Measurements from ENCODE around the gene CGNL1. TPM values are rescaled to one million over a fixed set of nuclear protein-coding genes. Genes with fewer than 3 reads are reported as not detected.

CGNL1 gene
- total RNA-seq, 2 experiments from 2014 or later = not detected

GRCh38 chr15:57387564-57388076 lies 11.3 kb downstream of the CGNL1 start:
- H3K9me3 Mint-ChIP-seq = no peaks in the 10 kb centered on the region
- no peaks in the 10 kb centered on the region for H3K4me1 Mint-ChIP-seq
- DNase-seq = no peak
- H3K36me3 Mint-ChIP-seq = no peaks in the 10 kb centered on the region
- no peaks in the 10 kb centered on the region for H3K27me3 Mint-ChIP-seq
- no peak overlapping the region for H3K27ac Mint-ChIP-seq
- H3K4me3 Mint-ChIP-seq = no peak overlapping the region

GRCh38 chr15:57388464-57388863 lies 12.2 kb downstream of the CGNL1 start:
- Mint-ChIP-seq H3K36me3 (no peaks in the 10 kb centered on the region), H3K9me3 (no peaks in the 10 kb centered on the region), H3K27ac (no peak overlapping the region), H3K4me1 (no peaks in the 10 kb centered on the region), H3K4me3 (no peak overlapping the region), H3K27me3 (no peaks in the 10 kb centered on the region)
- DNase-seq = no peak

GRCh38 chr15:57389991-57390390 lies 13.7 kb downstream of the CGNL1 start:
- H3K4me3 Mint-ChIP-seq = no peak overlapping the region
- H3K9me3 Mint-ChIP-seq = no peaks in the 10 kb centered on the region
- H3K27me3 Mint-ChIP-seq = no peaks in the 10 kb centered on the region
- no peak overlapping the region for H3K27ac Mint-ChIP-seq
- no peaks in the 10 kb centered on the region for H3K4me1 Mint-ChIP-seq
- H3K36me3 Mint-ChIP-seq = no peaks in the 10 kb centered on the region
- DNase-seq = no peak

- no peaks in the 10 kb centered on the region for H3K4me1 Mint-ChIP-seq
- no peaks in the 10 kb centered on the region for H3K27me3 Mint-ChIP-seq
- H3K9me3 Mint-ChIP-seq = no peaks in the 10 kb centered on the region
- DNase-seq = no peak
- no peaks in the 10 kb centered on the region for H3K36me3 Mint-ChIP-seq
- no peak overlapping the region for H3K4me3 Mint-ChIP-seq
- H3K27ac Mint-ChIP-seq = no peak overlapping the region
Measured at GRCh38 chr15:57390583-57390982, 14.3 kb downstream of the CGNL1 start.

DNA sequence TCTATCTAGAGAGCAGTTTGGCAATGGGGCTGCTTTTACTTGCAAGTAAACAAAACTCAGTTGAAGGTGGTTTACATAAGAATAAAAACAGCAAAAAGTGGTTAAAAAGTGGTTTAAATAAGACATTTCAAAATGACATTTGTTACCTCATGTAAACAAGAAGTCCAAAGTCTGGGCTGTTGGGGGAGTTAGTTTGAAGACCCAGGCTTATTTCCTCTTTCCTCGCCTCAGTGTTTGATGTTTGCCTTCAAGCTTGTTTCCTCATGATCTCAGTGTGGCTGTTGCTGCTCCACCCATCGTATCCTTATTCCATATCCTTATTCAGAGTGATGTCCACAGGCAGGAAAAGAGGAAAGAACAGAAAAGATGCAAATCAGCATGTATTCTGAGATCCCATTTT lies 15.2 kb downstream of the CGNL1 start:
- H3K27me3 Mint-ChIP-seq = no peaks in the 10 kb centered on the region
- no peak for DNase-seq
- no peaks in the 10 kb centered on the region for H3K4me1 Mint-ChIP-seq
- H3K36me3 Mint-ChIP-seq = no peaks in the 10 kb centered on the region
- no peak overlapping the region for H3K27ac Mint-ChIP-seq
- H3K4me3 Mint-ChIP-seq = no peak overlapping the region
- H3K9me3 Mint-ChIP-seq = no peaks in the 10 kb centered on the region

DNA sequence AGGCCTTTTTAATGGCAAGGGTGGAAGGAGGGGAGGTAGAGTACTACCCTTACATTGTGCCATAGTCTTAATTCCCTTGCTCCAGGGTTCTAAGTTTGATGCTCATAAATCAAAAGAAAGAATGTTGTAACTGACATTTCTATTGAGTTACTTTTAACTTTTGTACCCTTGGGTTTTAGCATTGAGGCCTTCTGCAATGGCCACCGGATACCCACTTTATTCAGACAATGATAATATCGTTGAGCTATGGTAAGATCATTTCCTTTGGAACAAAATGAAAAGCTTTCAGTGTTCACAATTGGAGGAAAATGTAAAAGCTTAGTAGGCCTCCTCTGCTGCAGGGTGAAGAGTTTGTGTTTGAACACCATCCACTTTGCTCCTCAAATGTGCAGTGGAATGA lies 16.8 kb downstream of the CGNL1 start:
- Mint-ChIP-seq H3K36me3 (no peaks in the 10 kb centered on the region), H3K4me1 (no peaks in the 10 kb centered on the region), H3K27ac (no peak overlapping the region), H3K27me3 (no peaks in the 10 kb centered on the region), H3K4me3 (no peak overlapping the region), H3K9me3 (no peaks in the 10 kb centered on the region)
- DNase-seq = no peak

GRCh38 chr15:57395292-57395691 lies 19.0 kb downstream of the CGNL1 start:
- H3K27ac Mint-ChIP-seq = no peak overlapping the region
- no peaks in the 10 kb centered on the region for H3K9me3 Mint-ChIP-seq
- H3K27me3 Mint-ChIP-seq = no peaks in the 10 kb centered on the region
- no peak overlapping the region for H3K4me3 Mint-ChIP-seq
- H3K4me1 Mint-ChIP-seq = no peaks in the 10 kb centered on the region
- H3K36me3 Mint-ChIP-seq = no peaks in the 10 kb centered on the region
- no peak for DNase-seq

DNA sequence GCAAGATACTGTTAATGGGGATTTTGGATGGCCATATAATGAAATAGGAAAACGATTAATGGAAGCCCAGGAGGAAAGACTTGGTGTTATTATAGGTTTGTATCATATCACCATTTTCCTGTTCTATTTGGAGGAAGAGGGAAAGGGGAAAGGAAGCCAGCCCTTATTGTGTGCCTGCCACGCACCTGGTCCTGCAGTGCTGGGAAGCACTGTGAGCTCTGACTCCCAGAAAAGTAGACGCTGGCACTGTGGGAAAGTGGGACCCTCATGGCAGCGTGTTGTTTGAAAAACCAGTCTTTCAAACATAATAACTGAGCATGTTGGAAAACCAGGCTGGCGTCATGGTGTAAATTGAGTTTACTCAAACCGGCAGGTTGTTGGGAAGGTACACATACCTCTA lies 22.0 kb downstream of the CGNL1 start:
- Mint-ChIP-seq H3K36me3 (no peaks in the 10 kb centered on the region), H3K9me3 (no peaks in the 10 kb centered on the region), H3K27ac (no peak overlapping the region), H3K27me3 (peaks cover 6% of the 10 kb centered on the region), H3K4me3 (no peak overlapping the region), H3K4me1 (no peaks in the 10 kb centered on the region)
- no peak for DNase-seq

GRCh38 chr15:57401546-57401945 lies 25.2 kb downstream of the CGNL1 start:
- Mint-ChIP-seq H3K27me3 (peaks cover 6% of the 10 kb centered on the region), H3K9me3 (no peaks in the 10 kb centered on the region), H3K27ac (no peak overlapping the region), H3K4me3 (no peak overlapping the region), H3K4me1 (no peaks in the 10 kb centered on the region), H3K36me3 (no peaks in the 10 kb centered on the region)
- no peak for DNase-seq

GRCh38 chr15:57403017-57403416 lies 26.7 kb downstream of the CGNL1 start:
- Mint-ChIP-seq H3K36me3 (no peaks in the 10 kb centered on the region), H3K27ac (no peak overlapping the region), H3K9me3 (no peaks in the 10 kb centered on the region), H3K27me3 (peaks cover 6% of the 10 kb centered on the region), H3K4me3 (no peak overlapping the region), H3K4me1 (no peaks in the 10 kb centered on the region)
- no peak for DNase-seq

GRCh38 chr15:57403566-57404325 lies 27.4 kb downstream of the CGNL1 start:
- H3K4me1 Mint-ChIP-seq = no peaks in the 10 kb centered on the region
- H3K4me3 Mint-ChIP-seq = no peak overlapping the region
- H3K36me3 Mint-ChIP-seq = no peaks in the 10 kb centered on the region
- H3K27me3 Mint-ChIP-seq = peaks cover 6% of the 10 kb centered on the region
- H3K27ac Mint-ChIP-seq = no peak overlapping the region
- DNase-seq = no peak
- H3K9me3 Mint-ChIP-seq = no peaks in the 10 kb centered on the region

- Mint-ChIP-seq H3K36me3 (no peaks in the 10 kb centered on the region), H3K4me3 (no peak overlapping the region), H3K27ac (no peak overlapping the region), H3K9me3 (no peaks in the 10 kb centered on the region), H3K27me3 (peaks cover 8% of the 10 kb centered on the region), H3K4me1 (no peaks in the 10 kb centered on the region)
- DNase-seq = no peak
Measured at GRCh38 chr15:57405133-57405532, 28.8 kb downstream of the CGNL1 start.

DNA sequence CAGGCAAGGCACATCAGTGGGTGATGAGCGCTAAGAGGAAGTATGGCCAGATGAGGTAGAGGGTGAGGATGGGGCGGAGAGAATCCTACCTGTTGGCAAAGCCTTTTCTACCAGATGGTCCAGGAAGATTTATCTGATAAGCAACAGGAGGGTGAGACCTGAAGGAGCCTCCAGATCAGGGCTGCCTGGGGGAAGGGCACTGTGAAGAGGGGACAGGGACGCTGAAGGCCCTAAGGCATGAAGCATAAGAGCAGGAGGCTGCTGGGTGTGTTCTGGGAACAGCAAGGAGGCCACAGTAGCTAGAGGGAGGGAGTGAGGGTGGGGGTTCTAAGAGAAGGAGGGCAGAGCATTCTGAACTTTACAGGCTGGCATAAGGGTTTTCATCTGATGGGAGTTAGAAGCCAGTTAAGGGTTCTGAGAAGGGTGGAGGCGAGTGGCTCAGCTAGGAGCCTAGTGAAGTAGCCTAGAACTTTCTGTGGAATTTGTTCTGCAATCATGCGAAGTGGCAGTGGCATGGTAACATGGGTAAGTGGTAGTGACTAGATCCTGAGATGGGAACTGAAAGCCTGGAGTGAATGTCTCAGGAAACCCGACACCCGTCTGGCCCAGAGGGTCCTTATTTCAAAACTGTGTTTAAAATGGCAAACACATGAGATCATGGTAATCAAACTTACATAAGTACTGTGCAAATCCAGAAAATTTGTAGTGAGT lies 29.9 kb downstream of the CGNL1 start:
- Mint-ChIP-seq H3K27ac (no peak overlapping the region), H3K9me3 (no peaks in the 10 kb centered on the region), H3K36me3 (no peaks in the 10 kb centered on the region)

DNA sequence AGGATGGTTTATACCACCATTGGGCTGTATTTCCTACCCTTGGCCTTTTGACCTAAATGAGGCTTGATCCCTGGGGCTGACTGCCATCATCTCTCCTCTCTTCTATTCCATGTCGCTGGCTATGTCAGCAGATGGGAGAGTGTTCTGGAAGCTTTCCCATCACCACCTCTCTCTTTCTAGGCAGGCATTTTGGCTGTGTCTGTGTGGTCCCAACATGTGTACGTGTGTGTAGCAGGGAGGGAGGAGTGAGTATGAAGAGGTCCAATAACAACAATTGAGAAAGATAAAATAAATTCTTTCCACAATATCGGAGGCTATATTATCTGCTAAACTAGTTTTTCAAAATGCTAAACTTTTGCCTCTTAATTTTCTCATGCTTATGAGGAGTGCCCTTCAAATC lies 34.1 kb downstream of the CGNL1 start:
- H3K36me3 Mint-ChIP-seq = no peaks in the 10 kb centered on the region
- no peak for DNase-seq
- peaks cover 3% of the 10 kb centered on the region for H3K27me3 Mint-ChIP-seq
- no peaks in the 10 kb centered on the region for H3K4me1 Mint-ChIP-seq
- no peaks in the 10 kb centered on the region for H3K9me3 Mint-ChIP-seq
- H3K27ac Mint-ChIP-seq = no peak overlapping the region
- H3K4me3 Mint-ChIP-seq = no peak overlapping the region

More for the DNA sequence above, 29.9 kb downstream of the CGNL1 start:
- no peak for DNase-seq
- H3K4me3 Mint-ChIP-seq = no peak overlapping the region
- peaks cover 8% of the 10 kb centered on the region for H3K27me3 Mint-ChIP-seq
- no peaks in the 10 kb centered on the region for H3K4me1 Mint-ChIP-seq

GRCh38 chr15:57411945-57412768 lies 35.9 kb downstream of the CGNL1 start:
- Mint-ChIP-seq H3K27ac (no peak overlapping the region), H3K36me3 (no peaks in the 10 kb centered on the region), H3K4me1 (no peaks in the 10 kb centered on the region), H3K9me3 (no peaks in the 10 kb centered on the region), H3K4me3 (no peak overlapping the region), H3K27me3 (peaks cover 3% of the 10 kb centered on the region)
- no peak for DNase-seq
